H1 (cell line): ENCODE measurements around the gene PLXNA4. TPM values are rescaled to one million over a fixed set of nuclear protein-coding genes. Genes with fewer than 3 reads are reported as not detected.

Source experiments
- ASH2L ChIP-seq: fragments of 200-600, 300-600 bp; sonication (generic); IDR thresholded peaks from one replicate; pipeline ENCODE4 v1.7.1; 2017; ENCODE audit warnings: low read length
- BACH1 ChIP-seq: IDR thresholded peaks from 2 replicates; pipeline ENCODE4 v1.6.1; 2012; ENCODE audit warnings: low read length, improper control_type of control experiment
- CBX8 ChIP-seq: fragments of 300-800, 300-1000 bp; sonication (generic); IDR thresholded peaks from 2 replicates; pipeline ENCODE4 v1.7.1; 2016; ENCODE audit warnings: low read depth, low read length, borderline replicate concordance
- GTF2F1 ChIP-seq: IDR thresholded peaks from 2 replicates; pipeline ENCODE4 v1.6.1; 2012; ENCODE audit warnings: low read depth, low read length, improper control_type of control experiment, borderline replicate concordance
- HDAC2 ChIP-seq, 2 experiments: fragments of 300-600 bp in 1 of 2; sonication (generic) in 1 of 2; IDR thresholded peaks; 2 replicates each; pipeline ENCODE4 v1.6.1; 2011 to 2012; ENCODE audit warnings: low read depth in 2 of 2, low read length in 2 of 2, mild to moderate bottlenecking in 2 of 2, moderate library complexity in 2 of 2, borderline replicate concordance in 1 of 2, inconsistent platforms in 1 of 2
- KDM1A ChIP-seq: fragments of 200-600, 300-600 bp; sonication (generic); IDR thresholded peaks from 2 replicates; pipeline ENCODE4 v1.7.1; 2016; ENCODE audit warnings: mild to moderate bottlenecking, low read length, borderline replicate concordance
- NRF1 ChIP-seq: IDR thresholded peaks from 2 replicates; pipeline ENCODE4 v1.6.1; 2011; ENCODE audit warnings: mild to moderate bottlenecking, low read depth, low read length, improper control_type of control experiment
- POLR2AphosphoS5 ChIP-seq: IDR thresholded peaks from 2 replicates; pipeline ENCODE4 v1.6.1; 2011; ENCODE audit warnings: low read depth, low read length
- SP1 ChIP-seq: IDR thresholded peaks from 2 replicates; pipeline ENCODE4 v1.6.1; 2011; ENCODE audit warnings: low read depth, low read length
- SUZ12 ChIP-seq: fragments of 200-600 bp; sonication (generic); IDR thresholded peaks from 2 replicates; pipeline ENCODE4 v1.6.1; 2012; ENCODE audit warnings: mild to moderate bottlenecking, inconsistent platforms, low read length, moderate library complexity, mixed read lengths
- TAF7 ChIP-seq: optimal IDR thresholded peaks from 2 replicates; pipeline ENCODE3; 2011; ENCODE audit warnings: low read depth, mild to moderate bottlenecking, inconsistent platforms, low read length, moderate library complexity, borderline replicate concordance
- ZNF274 ChIP-seq: IDR thresholded peaks from 2 replicates; pipeline ENCODE4 v1.7.0; 2012; ENCODE audit warnings: low read length, borderline replicate concordance; ENCODE audit errors: extremely low read depth
- polyA plus RNA-seq, 7 experiments: library from polyadenylated mRNA; depleted of rRNA in 3 of 7; stranded (reverse) in 5 of 7; unstranded in 2 of 7; fragments of >200 nt in 5 of 7; fragments of 200-250 nt in 2 of 7; gene quantifications; 1 replicate in 5 of 7; 2 replicates in 1 of 7; 4 replicates in 1 of 7; pipeline versions ENCODE4 v1.2.1 to v1.2.3, GENCODE V29; 2011 to 2013; ENCODE audit warnings: missing spikeins in 2 of 7, mixed read lengths in 2 of 7
- total RNA-seq: library from RNA; stranded (reverse); fragmentation: NEBNext Ultra II Directional; extraction: Animal tissue kit (Norgen Biotek cat#: 25700); gene quantifications from 2 replicates; pipeline ENCODE4 v1.2.1, GENCODE V29; 2021
- TF ChIP-seq, protein P1 (sequence below): fragments of 300-600 bp; sonication (generic); IDR thresholded peaks from 2 replicates; pipeline ENCODE4 v1.7.1; 2012; ENCODE audit warnings: low read length, moderate library complexity, mild to moderate bottlenecking, inconsistent platforms; ENCODE audit not compliant: insufficient replicate concordance

The PLXNA4 gene
- total and polyA plus RNA-seq, 2 of the 8 experiments (the other 6 are each of a cell fraction or from before 2014, with no cell fraction given): 0.76 to 0.79 TPM

DNA sequence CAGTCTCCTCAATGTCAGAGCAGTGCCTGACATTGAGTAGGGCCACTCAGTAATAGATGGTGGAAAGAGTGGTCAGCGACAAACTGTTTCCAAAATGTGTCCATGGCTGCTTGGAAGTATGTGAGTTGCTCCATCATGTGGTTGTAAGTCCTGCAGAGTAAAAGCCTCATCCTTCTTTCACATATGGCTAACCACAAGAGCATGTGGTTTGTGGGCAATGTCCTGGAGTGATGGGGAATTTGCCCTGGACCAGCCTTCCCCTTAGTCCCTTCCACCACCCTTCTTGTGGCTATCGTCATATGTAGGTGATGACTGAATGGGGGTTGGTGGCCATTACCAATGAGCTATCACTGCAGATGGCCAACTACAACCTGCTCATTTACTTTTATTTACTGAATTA is 33.0 kb upstream of the PLXNA4 start (continued):
- TF ChIP-seq, protein P1, sequence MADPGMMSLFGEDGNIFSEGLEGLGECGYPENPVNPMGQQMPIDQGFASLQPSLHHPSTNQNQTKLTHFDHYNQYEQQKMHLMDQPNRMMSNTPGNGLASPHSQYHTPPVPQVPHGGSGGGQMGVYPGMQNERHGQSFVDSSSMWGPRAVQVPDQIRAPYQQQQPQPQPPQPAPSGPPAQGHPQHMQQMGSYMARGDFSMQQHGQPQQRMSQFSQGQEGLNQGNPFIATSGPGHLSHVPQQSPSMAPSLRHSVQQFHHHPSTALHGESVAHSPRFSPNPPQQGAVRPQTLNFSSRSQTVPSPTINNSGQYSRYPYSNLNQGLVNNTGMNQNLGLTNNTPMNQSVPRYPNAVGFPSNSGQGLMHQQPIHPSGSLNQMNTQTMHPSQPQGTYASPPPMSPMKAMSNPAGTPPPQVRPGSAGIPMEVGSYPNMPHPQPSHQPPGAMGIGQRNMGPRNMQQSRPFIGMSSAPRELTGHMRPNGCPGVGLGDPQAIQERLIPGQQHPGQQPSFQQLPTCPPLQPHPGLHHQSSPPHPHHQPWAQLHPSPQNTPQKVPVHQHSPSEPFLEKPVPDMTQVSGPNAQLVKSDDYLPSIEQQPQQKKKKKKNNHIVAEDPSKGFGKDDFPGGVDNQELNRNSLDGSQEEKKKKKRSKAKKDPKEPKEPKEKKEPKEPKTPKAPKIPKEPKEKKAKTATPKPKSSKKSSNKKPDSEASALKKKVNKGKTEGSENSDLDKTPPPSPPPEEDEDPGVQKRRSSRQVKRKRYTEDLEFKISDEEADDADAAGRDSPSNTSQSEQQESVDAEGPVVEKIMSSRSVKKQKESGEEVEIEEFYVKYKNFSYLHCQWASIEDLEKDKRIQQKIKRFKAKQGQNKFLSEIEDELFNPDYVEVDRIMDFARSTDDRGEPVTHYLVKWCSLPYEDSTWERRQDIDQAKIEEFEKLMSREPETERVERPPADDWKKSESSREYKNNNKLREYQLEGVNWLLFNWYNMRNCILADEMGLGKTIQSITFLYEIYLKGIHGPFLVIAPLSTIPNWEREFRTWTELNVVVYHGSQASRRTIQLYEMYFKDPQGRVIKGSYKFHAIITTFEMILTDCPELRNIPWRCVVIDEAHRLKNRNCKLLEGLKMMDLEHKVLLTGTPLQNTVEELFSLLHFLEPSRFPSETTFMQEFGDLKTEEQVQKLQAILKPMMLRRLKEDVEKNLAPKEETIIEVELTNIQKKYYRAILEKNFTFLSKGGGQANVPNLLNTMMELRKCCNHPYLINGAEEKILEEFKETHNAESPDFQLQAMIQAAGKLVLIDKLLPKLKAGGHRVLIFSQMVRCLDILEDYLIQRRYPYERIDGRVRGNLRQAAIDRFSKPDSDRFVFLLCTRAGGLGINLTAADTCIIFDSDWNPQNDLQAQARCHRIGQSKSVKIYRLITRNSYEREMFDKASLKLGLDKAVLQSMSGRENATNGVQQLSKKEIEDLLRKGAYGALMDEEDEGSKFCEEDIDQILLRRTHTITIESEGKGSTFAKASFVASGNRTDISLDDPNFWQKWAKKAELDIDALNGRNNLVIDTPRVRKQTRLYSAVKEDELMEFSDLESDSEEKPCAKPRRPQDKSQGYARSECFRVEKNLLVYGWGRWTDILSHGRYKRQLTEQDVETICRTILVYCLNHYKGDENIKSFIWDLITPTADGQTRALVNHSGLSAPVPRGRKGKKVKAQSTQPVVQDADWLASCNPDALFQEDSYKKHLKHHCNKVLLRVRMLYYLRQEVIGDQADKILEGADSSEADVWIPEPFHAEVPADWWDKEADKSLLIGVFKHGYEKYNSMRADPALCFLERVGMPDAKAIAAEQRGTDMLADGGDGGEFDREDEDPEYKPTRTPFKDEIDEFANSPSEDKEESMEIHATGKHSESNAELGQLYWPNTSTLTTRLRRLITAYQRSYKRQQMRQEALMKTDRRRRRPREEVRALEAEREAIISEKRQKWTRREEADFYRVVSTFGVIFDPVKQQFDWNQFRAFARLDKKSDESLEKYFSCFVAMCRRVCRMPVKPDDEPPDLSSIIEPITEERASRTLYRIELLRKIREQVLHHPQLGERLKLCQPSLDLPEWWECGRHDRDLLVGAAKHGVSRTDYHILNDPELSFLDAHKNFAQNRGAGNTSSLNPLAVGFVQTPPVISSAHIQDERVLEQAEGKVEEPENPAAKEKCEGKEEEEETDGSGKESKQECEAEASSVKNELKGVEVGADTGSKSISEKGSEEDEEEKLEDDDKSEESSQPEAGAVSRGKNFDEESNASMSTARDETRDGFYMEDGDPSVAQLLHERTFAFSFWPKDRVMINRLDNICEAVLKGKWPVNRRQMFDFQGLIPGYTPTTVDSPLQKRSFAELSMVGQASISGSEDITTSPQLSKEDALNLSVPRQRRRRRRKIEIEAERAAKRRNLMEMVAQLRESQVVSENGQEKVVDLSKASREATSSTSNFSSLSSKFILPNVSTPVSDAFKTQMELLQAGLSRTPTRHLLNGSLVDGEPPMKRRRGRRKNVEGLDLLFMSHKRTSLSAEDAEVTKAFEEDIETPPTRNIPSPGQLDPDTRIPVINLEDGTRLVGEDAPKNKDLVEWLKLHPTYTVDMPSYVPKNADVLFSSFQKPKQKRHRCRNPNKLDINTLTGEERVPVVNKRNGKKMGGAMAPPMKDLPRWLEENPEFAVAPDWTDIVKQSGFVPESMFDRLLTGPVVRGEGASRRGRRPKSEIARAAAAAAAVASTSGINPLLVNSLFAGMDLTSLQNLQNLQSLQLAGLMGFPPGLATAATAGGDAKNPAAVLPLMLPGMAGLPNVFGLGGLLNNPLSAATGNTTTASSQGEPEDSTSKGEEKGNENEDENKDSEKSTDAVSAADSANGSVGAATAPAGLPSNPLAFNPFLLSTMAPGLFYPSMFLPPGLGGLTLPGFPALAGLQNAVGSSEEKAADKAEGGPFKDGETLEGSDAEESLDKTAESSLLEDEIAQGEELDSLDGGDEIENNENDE: no peak
- TF ChIP-seq SP1 (no peak), KDM1A (no peak), TAF7 (no peak), HDAC2 (IDR thresholded peaks at IDR 0.05; ENCODE audit: borderline replicate concordance in 1 of 2, low read depth in 2 of 2, low read length in 2 of 2) (no peak), SUZ12 (no peak), ASH2L (no peak), ZNF274 (no peak), CBX8 (no peak), POLR2AphosphoS5 (no peak), BACH1 (no peak), GTF2F1 (no peak), NRF1 (no peak)
